Cardiac muscle cell (in vitro differentiated cells and primary cell): ENCODE measurements around the gene ELAC1. TPM values are rescaled to one million over a fixed set of nuclear protein-coding genes. Genes with fewer than 3 reads are reported as not detected.

Experiments
- DNase-seq, 2 donors: peaks; one replicate each; pipeline versions ENCODE4 v3.0.0 to v3.0.0-alpha.2; 2010 to 2017; ENCODE audit warnings: low read depth in 1 of 2, low spot score in 1 of 2
- H3K27ac ChIP-seq: fragments of 200-600 bp; sonication (generic); 2 replicates; pipeline ENCODE4 v1.5.1; 2016
- H3K27me3 ChIP-seq: fragments of 200-600 bp; sonication (generic); 2 replicates; pipeline ENCODE4 v1.6.0; 2016; ENCODE audit warnings: control low read depth
- H3K36me3 ChIP-seq: fragments of 200-600 bp; sonication (generic); 2 replicates; pipeline ENCODE4 v1.5.1; 2016; ENCODE audit warnings: control low read depth
- H3K4me1 ChIP-seq: fragments of 200-600 bp; sonication (generic); 2 replicates; pipeline ENCODE4 v1.8.1; 2017; ENCODE audit warnings: low read depth, mild to moderate bottlenecking, mixed run types
- H3K4me3 ChIP-seq: fragments of 200-600 bp; sonication (generic); 2 replicates; pipeline ENCODE4 v1.5.1; 2016; ENCODE audit warnings: mild to moderate bottlenecking
- H3K9me3 ChIP-seq: fragments of 200-600 bp; sonication (generic); 2 replicates; pipeline ENCODE4 v1.5.1; 2017; ENCODE audit warnings: low read depth, mild to moderate bottlenecking, control low read depth
- polyA plus RNA-seq: library from polyadenylated mRNA; unstranded; fragments of >200 nt; fragmentation: Nextera tagmentation; extraction: Ambion mirVana; gene quantifications from 2 replicates; pipeline ENCODE4 v1.2.1, GENCODE V29; 2016
- total RNA-seq: library from RNA; depleted of rRNA; stranded (reverse); fragments of >200 nt; gene quantifications from 2 replicates; pipeline ENCODE4 v1.2.3, GENCODE V29; 2016
- TF ChIP-seq, protein P1 (sequence below): IDR thresholded peaks from 2 replicates; pipeline ENCODE4 v1.5.1; 2012; ENCODE audit warnings: low read depth, mild to moderate bottlenecking, low read length

ELAC1 gene, protein sequence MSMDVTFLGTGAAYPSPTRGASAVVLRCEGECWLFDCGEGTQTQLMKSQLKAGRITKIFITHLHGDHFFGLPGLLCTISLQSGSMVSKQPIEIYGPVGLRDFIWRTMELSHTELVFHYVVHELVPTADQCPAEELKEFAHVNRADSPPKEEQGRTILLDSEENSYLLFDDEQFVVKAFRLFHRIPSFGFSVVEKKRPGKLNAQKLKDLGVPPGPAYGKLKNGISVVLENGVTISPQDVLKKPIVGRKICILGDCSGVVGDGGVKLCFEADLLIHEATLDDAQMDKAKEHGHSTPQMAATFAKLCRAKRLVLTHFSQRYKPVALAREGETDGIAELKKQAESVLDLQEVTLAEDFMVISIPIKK
- total RNA-seq (5.6 and 5.8 TPM in 2 replicates), polyA plus RNA-seq (9.6 and 12.1 TPM in 2 replicates)

DNA sequence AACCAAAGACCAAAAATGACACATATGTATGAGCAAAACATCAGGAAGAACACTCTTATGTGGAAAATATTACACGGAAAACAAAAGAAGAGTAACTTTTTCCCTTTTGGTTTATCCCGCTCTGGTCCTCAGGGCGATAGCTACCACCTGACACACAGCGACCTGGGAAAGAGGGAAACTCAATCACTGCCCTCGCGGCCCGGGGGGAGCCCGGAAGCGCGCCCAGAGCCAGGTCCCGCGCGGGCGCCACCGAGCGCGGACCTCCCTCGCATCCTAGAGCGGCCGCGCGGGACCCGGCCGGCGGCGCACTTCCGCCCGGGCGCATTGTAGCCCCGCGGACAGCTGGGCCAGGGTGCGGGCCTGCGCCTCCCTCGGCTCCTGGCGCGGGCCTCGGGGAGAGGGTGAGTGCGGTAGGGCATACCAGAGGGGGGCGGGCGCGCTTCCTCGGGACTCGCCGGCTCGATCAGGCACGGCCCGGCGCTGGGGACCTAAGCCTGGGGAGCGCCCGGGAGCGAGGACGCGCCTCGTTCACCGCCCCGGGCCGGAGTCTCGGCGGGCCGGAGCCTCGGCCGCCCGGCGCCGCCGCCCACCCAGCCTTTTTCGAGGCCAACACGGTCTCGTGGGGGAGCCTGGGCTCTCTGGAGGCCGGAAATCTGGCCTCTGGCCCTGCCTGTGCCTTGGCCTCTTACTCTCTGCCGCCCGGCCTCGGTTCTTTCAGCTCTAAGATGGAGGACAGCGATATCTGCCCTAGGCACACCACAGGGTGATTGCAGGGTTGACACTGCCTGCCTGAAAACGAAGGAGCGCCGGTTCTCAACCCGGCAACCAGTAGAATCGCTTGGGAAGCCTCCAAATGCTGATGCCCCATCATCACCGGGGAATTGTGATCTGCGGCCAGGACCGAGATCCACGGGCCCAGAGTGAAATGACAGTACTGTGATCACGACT lies at the start of gene ELAC1:
Gene ELAC1 (plus strand): TSS at position 327 of the 948 bp plus-strand sequence. CDS start 6,365 bp downstream, outside the sequence.
- Histone ChIP-seq H3K4me3 (peak within 1 kb of the TSS; percentile 89), H3K36me3 (no peaks in the 10 kb centered on the region), H3K27me3 (no peaks in the 10 kb centered on the region), H3K27ac (peak within 1 kb of the TSS; percentile 98), H3K9me3 (no peaks in the 10 kb centered on the region), H3K4me1 (peaks cover 12% of the 10 kb centered on the region)
- TF ChIP-seq, protein P1, sequence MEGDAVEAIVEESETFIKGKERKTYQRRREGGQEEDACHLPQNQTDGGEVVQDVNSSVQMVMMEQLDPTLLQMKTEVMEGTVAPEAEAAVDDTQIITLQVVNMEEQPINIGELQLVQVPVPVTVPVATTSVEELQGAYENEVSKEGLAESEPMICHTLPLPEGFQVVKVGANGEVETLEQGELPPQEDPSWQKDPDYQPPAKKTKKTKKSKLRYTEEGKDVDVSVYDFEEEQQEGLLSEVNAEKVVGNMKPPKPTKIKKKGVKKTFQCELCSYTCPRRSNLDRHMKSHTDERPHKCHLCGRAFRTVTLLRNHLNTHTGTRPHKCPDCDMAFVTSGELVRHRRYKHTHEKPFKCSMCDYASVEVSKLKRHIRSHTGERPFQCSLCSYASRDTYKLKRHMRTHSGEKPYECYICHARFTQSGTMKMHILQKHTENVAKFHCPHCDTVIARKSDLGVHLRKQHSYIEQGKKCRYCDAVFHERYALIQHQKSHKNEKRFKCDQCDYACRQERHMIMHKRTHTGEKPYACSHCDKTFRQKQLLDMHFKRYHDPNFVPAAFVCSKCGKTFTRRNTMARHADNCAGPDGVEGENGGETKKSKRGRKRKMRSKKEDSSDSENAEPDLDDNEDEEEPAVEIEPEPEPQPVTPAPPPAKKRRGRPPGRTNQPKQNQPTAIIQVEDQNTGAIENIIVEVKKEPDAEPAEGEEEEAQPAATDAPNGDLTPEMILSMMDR = no peak
- peak; percentile 81 to 88 for DNase-seq

DNA sequence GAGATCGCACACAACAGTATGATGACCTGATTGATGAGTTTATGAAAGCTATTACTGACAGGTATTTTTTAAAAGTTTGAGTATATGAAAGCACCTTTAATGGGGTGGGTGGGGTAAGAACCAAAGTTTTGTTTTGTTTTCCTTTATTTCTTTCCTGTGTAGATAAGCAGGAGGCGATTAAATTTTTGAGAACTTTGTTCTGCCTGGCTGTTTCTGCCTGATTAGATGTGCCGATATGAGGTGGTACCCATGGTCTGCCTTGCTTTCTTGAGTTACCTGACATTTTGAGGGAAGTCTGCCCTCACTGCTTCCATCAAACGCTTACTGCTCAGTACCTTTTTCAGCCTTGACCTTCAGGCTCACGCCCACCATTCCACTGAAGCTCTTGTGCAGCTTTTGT lies 49.7 kb upstream of the ELAC1 start:
- Histone ChIP-seq H3K9me3 (no peaks in the 10 kb centered on the region), H3K4me1 (no peaks in the 10 kb centered on the region), H3K36me3 (peaks cover 3% of the 10 kb centered on the region), H3K27me3 (no peaks in the 10 kb centered on the region), H3K27ac (no peak overlapping the region), H3K4me3 (no peak overlapping the region)
- DNase-seq = no peak
- TF ChIP-seq, protein P1 = no peak

DNA sequence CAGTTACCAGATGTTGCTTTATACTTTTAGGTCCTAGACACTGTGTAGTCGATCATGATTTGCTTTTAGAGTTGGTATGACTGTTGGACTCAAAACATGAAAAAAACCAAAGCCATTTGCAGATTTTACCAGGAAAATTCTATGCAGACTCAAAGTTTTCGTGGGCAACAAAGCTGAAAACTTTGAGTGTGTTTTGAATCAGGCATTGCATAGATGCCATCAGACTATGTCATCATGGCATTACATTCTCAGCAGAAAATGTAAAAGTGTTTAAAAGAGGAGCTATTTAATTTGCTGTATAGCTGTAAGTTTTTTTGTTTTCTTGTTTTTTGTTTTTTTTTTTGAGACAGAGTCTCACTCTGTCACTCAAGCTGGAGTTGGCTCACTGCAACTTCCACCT lies 43.5 kb upstream of the ELAC1 start:
- Histone ChIP-seq H3K4me3 (no peak overlapping the region), H3K4me1 (no peaks in the 10 kb centered on the region), H3K27me3 (no peaks in the 10 kb centered on the region), H3K27ac (no peak overlapping the region), H3K9me3 (peaks cover 6% of the 10 kb centered on the region), H3K36me3 (peaks cover 30% of the 10 kb centered on the region)
- DNase-seq = no peak
- TF ChIP-seq, protein P1 = no peak

DNA sequence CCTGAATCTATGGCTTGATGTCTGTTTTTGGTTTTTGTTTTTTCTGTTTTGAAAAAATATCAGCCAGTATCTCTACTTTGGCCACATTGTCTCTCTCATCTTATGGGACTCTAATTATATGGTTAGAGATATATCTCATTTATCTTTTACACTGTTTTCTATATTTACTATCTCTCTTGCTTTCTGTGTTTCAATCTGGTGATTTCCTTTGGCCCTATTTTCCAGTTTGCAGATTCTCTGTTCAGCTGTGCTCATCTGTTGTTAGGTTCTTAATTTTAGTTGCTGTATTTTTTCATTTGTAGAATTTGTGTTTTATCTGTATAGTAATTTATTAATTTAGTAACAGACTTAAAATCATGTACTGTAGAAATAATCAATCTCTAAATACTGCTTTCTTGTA lies 41.3 kb upstream of the ELAC1 start:
- Histone ChIP-seq H3K9me3 (peaks cover 6% of the 10 kb centered on the region), H3K27ac (no peak overlapping the region), H3K36me3 (peaks cover 30% of the 10 kb centered on the region), H3K4me3 (no peak overlapping the region), H3K4me1 (no peaks in the 10 kb centered on the region), H3K27me3 (no peaks in the 10 kb centered on the region)
- DNase-seq = no peak
- TF ChIP-seq, protein P1 = no peak

DNA sequence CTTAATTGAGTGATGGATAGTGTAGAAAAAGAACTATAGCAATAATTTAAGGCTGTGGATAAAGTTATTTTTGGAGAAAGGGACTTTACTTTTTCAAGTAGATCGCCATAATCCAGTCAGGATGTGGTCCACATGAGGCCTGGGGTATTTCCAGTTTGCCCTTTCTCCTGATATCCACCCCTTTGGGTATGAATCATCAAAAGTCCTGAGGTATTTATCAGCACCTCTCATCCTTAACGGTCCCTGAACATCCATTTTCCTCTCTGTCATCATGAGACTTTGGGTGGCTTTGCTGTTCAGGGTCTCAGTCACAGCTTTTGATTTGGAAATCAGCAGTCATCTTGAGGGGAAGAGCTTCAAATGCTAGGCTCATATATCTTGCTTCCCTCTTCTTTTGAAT lies 39.3 kb upstream of the ELAC1 start:
- peaks cover 5% of the 10 kb centered on the region for H3K4me1 ChIP-seq
- H3K4me3 ChIP-seq = no peak overlapping the region
- peaks cover 6% of the 10 kb centered on the region for H3K9me3 ChIP-seq
- no peaks in the 10 kb centered on the region for H3K27me3 ChIP-seq
- peaks cover 37% of the 10 kb centered on the region for H3K36me3 ChIP-seq
- peak in 1 of 2 donors; percentile 4 for DNase-seq
- TF ChIP-seq, protein P1 = no peak
- H3K27ac ChIP-seq = no peak overlapping the region
